NCI-H1105 (cell line): Measurements from ENCODE around the gene CNOT10.
"Not testable (repeated sequence)": the region's sequence is repeated elsewhere in the genome, so short reads cannot be mapped to it uniquely, and the experiment has no call there.

ENCODE experiments used
- DNase-seq: peaks from one replicate; lab custom pipeline; 2025; lab: John Stamatoyannopoulos, UW

CNOT10 gene

GRCh38 chr3:32757618-32758374, 72.8 kb downstream of the CNOT10 start:
- DNase-seq, result no peak

DNA sequence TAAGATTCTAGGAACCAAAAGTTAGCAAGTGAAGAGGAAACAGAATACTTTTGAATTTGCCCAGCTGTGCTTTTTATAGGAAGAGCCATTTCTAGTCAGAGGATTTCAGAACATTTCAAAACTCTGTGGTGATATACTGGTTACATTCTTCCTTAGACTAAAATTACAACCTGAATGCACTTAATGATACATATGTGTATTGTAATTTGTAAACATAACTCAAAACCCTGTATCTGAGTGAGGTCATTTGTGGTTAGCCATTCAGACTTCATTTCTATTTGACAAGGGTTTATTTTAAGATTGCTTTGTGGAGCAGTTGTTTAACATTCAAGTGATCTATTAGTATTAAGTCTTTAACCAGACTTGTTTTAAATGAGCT, 73.4 kb downstream of the CNOT10 start:
- DNase-seq, result no peak

- no peak for DNase-seq
Measured at GRCh38 chr3:32759342-32759741, 74.4 kb downstream of the CNOT10 start.

DNA sequence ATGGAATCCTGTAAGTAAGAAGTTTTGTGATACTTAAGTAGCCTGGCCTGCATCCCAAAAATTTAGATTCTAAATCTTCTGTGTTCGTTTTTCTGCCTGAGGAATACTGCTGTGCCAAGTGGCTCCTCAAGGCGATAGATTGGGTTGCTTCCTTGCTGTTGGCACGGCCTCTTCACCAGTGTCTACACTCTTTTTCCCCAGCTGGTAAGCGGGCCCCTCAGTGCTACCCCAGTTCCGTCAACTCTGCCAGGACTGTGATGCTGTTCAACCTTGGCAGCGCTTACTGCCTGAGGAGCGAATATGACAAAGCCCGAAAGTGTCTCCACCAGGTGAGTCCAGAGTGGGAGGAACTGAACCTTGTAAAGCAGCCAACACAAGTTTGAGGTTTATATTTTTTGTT, 79.5 kb downstream of the CNOT10 start:
- no peak for DNase-seq

DNA sequence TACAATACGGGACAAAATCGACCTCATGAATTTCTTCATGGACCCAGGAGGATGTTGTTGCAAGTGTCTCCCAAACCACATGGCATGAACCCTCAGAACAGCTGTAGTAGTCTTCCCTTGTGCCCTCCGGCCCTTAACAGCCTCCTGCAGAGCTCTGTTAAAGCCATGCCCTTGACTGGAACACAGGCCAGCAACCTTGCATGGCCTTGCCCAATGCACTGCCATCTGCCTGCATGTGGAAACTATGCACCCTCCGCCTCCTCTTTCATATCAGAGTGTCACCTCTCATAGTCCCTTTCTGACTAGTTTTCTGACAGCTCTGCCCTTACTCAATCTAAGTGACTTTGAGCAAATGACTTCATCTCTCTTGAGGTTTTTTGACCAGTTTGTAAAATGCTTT, 93.4 kb downstream of the CNOT10 start:
- no peak for DNase-seq

DNA sequence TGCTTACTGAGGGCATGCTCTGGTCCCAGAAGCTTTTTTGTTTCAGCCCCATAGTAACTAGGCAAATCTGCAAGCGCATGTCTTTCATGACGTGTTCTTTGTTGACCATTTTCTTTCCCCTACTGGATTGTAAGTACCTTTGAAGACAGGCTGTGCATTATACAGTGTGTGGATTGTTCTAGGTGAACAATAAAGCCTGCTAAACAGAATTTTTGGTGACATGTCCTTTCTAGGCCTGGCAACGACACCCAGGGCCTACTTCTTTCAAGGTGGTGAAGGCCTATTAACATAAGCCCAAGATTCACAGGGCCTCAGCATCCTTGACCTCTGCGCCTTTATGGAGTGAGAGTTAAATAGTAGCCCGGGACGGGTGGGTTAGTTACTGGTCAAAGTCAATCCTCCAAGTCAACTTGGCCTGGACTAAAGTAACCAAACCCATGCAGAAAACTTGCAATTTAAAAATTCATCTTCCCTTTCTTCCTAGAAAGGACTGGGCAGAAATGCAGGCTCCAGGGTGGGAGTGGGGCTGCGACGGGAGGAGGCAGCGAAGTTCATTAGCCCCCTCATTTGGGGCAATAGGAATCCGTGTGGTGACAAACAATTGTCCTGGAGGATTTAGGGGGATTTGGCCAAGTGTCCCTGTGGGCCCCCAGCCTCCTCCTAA, 95.2 kb downstream of the CNOT10 start:
- DNase-seq, result no peak

DNA sequence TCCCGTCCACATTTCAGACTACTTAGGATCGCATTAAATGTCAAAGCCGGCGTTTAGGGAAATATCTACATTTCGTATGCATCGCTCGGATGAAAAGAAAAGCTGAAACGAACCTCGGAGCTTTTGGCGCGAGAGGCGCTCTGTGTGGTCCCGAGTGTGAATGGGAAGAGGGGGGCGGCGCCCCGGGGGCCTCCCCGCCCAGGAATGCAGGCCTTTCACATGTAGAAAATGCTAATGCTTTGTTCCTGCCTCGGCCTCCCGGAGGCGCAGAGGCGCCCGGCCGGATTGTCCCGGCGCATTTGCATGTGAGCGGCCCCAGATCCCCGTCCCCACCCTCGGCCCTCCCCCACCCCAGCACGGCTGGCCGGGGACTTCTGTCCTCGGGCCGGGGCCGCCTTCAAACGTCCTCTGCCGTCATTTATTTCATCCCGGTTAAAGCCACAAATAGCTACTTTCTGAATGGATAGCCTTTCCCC, 95.8 kb downstream of the CNOT10 start:
- no peak for DNase-seq

DNA sequence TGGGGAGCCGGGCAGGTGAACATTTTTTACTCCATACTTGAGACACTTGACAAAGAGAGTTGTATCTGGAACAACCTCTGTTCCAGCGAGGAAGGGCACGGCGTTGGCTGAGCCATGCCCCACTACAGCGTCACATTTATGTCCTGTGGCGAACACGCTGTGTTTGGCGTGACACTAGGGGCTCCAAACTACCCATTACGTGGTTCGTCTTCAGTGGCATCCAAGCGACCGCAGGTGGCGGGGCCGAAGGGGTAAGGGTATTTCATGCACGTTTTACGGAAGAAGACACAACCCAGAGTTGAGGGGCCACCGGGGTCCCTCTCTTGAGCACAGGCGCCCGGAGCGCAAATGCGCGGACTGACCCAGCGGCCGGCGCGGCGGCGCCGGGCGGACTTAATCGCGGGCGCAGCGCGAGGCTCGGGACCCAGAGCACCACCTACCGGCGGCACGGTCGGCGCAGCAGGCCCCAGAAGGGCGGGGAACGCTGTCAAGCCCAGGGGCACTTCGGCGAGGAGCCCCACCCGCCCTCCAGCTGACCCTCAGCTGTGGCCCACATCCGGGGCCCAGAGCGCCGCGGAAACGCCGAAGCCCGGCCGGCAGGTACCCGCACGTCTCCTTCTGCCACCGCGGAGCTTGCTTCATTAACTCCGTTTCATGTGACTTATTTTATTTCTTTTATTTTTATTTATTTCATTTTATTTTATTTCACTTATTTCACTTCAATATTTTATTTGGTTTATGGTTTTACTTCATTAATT, 96.4 kb downstream of the CNOT10 start:
- DNase-seq, result peak; percentile 49

- not testable (repeated sequence) for DNase-seq
Measured at GRCh38 chr3:32781969-32782270, 96.9 kb downstream of the CNOT10 start.

- DNase-seq, result no peak
Measured at GRCh38 chr3:32782407-32782806, 97.4 kb downstream of the CNOT10 start.

DNA sequence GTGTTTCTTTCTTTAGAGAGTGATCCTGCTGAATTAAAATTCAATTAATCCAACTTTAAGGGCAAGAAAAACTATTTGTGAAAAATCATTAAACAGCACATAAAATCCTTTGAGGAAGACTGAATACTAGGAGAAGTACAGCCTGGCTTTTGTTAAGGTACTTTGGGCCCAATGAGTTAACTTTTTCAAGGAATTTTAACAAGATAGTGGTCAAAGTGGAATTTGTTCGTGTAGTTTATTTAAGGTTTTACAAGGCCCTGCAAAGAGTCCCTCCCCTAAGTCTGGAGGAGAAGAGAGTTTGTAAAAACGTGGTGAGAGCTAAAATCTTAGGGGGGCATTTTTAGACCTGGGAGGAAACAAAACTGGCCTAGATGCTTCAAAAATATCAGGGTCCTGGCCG, 106.8 kb downstream of the CNOT10 start:
- no peak for DNase-seq

DNA sequence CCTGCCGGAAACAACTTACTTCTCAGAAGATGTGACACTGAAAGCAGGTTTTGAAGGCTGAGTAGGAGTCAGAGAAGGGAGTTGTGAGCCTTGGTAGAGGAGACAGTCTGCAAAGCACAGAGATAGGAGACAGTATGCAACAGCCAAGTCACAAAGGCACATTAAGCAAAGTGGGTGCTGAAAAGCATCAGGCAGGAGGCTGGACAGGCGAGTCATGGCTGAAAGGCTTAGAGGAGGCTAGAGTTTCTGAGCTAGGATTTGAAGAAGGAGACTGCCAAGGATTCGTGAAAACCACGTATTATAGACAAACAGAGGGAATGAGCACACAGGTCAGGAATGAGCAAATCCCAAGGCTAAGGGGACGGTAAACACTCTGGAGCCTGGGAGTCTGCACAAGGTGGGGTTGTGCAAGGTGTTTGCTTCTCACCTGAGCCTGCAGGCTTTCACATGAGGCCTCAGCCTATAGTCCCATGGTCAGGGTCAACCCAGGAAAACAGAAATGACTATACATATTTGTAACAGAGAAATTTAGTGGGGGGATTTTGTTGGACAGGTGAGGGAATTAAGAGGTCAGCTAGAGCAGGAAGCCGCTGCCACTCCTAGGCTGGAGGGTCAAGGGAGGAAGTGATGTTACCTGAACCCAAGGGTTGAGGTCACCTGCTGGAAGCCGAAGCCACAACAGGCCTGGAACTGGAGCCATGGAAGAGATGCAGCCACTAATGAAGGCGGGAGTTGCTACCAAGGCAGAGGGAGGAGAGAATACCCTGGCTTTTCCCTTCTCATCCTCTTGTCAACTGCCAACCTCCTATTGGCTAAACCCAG, 109.7 kb downstream of the CNOT10 start:
- DNase-seq, result no peak

DNA sequence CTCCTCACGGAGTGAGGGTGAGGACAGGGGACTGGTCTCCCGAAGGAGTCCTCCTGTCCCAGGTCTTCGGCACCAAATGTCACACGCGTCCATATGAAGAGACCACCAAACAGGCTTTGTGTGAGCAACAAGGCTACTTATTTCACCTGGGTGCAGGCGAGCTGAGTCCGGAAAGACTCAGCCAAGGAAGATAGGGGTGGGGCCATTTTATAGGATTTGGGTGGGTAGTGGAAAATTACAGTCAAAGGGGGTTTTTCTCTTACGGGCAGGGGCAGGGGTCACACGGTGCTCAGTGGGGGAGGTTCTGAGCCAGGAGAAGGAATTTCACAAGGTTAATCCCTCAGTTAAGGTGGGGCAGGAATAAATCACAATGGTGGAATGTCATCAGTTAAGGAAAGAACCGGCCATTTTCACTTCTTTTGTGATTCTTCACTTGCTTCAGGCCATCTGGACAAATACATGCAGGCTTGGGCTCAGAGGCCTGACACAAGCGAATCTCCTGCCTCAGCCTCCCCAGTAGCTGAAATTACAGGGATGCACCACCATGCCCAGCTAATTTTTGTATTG, 111.5 kb downstream of the CNOT10 start:
- not testable (repeated sequence) for DNase-seq

DNA sequence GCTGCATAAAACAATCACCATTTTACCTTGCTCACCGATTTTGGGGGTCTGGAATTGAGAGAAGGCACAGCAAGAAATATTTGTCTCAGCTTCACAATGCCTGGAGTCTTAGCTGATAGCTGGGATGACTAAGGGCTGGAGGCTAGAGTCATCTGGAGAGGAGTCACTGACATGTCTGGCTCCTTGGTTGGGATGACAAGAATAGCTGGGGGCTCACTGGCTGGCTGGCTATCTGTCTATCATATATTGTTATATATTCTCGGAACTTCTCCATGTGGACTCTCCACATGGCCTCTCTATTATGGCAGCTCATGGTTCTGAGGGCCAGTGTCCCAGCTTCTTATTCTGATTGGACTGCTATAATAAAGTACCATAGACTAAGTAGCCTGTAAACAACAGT, 112.8 kb downstream of the CNOT10 start:
- no peak for DNase-seq

DNA sequence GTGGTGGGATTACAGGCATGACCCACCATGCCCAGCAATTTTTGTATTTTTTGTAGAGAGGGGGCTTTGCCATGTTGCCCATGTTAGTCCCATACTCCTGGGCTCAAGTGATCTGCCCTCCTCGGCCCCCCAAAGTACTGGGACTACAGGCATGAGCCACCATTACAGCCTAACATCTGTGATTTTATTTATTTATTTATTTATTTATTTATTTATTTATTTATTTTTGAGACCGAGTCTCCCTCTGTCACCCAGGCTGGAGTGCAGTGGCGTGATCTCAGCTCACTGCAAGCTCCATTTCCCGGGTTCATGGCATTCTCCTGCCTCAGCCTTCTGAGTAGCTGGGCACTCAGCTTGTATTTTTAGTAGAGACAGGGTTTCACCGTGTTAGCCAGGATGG, 116.5 kb downstream of the CNOT10 start:
- not testable (repeated sequence) for DNase-seq

- no peak for DNase-seq
Measured at GRCh38 chr3:32813180-32813579, 128.2 kb downstream of the CNOT10 start.

DNA sequence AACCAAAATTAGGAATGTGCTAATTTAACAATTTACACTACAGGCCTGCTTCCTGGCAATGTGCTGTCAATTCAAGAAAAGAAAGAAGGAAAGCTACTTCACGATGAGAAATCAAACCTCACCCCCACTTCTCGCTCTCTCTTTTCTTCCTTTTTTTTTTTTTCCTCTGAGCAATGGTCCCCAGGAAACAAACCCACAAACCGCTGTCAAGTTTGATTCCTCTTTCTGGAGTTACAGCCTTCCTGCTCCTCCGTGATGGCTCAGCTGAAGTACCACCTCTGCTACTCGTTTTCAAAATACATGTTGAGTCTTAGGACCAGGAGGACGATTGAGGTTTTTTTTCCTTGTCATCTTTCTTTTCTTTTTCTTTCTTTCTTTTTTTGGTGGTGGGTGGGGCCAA, 129.4 kb downstream of the CNOT10 start:
- DNase-seq, result no peak

- DNase-seq, result no peak
Measured at GRCh38 chr3:32815841-32816438, 131.0 kb downstream of the CNOT10 start.

DNA sequence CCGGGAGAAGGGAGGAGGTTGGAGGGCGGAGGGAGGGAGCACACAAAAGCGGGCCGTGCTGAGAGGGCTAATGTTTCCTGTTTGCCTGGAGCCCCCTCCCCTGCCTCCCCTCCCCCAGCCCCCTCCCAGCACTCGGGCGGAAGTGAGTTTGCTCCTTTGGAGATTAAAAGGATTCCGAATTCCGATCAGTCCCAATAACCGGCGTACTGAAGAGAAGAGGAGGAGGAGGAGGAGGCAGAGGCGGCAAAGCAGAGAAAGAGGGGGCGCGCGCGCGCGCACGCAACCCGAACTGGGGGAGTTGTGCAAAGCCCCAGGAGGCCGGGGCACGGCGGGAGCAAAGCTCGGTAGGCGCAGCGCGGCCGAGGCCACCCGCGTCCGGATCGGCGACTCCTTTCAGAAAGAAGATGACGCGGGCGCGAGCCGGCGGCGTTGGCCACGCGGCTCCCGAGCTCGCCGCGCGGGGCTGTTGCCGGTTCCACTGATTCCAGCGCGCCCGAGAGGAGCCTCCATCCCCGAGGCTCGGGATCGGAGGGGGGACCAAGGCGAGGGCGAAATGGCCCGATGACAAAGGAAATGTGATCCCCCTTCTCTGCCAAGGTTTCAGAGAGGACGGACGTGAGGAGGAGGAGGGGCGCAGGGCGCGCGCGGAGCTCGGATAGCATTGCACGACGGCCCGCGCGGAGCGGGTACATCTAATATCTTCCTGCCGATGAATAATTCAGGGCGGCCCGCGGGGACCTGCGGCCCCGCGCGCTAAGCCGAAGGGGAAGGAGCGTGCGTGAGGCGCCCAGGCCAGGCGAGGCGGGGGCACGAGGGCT, 131.7 kb downstream of the CNOT10 start:
- DNase-seq, result no peak

DNA sequence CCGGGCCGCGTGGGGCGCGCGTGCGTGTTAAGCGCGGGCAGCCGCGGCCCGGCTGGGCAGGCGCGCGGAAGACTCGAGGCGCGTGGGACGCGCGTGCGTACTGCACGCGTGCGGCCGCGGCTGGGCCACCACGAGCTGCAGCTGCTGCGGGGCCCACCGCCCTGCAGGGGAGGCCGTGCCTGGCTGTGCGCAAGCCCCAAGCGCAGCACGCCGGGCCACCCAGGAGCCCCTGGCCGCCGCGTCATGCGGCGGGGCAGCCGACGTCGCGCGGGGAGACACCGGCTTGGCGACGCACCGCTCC, 132.2 kb downstream of the CNOT10 start:
- DNase-seq, result no peak
